Transverse colon (tissue), 4 donors: ENCODE data around the gene ZNF341.

ENCODE experiments used
- EP300 ChIP-seq: sonication (generic); formaldehyde crosslinking; IDR thresholded peaks from one replicate; pipeline ENCODE4 v1.6.1; 2017; ENCODE audit warnings: antibody characterized with exemption, low read depth
- POLR2A ChIP-seq: fragments of 450-650 bp; IDR thresholded peaks from one replicate; pipeline ENCODE4 v1.6.1; 2016; ENCODE audit warnings: antibody characterized with exemption, mild to moderate bottlenecking, moderate library complexity
- POLR2AphosphoS5 ChIP-seq, 3 donors: sonication (generic); formaldehyde crosslinking; IDR thresholded peaks; one replicate each; pipeline ENCODE4 v1.6.1; 2016; ENCODE audit warnings: antibody characterized with exemption in 3 of 3
- TF ChIP-seq, protein P1 (sequence below), 5 experiments: fragments of 200-600 bp in 3 of 5; fragments of 450-650 bp in 2 of 5; sonication (generic) in 3 of 5; IDR thresholded peaks; 1 replicate in 2 of 5; 2 replicates in 3 of 5; pipeline ENCODE4 v1.5.1; 2016 to 2017; ENCODE audit warnings: antibody characterized with exemption in 5 of 5, inconsistent platforms in 3 of 5, mild to moderate bottlenecking in 2 of 5, moderate library complexity in 1 of 5

DNA sequence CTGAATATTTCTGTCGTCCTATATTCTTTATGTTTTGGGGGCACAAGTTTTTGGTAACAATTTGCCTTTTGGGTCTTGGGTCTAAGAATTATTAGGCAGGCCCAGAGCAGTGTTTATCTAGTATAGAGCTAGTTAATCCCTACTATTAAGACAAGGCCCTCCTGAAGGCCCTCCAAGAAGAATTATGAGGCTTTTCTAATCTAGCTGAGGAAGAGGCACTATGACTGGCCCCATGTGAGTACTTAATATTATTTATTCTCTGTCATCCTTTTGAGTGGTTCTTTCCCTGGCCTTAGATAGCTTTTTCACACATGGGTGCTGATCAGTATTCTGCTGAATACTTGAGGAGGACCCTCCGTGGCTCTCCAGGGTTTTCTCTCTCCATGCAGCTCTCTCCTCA, 104.5 kb downstream of the ZNF341 start:
- no peak for TF ChIP-seq POLR2A
- TF ChIP-seq, protein P1, sequence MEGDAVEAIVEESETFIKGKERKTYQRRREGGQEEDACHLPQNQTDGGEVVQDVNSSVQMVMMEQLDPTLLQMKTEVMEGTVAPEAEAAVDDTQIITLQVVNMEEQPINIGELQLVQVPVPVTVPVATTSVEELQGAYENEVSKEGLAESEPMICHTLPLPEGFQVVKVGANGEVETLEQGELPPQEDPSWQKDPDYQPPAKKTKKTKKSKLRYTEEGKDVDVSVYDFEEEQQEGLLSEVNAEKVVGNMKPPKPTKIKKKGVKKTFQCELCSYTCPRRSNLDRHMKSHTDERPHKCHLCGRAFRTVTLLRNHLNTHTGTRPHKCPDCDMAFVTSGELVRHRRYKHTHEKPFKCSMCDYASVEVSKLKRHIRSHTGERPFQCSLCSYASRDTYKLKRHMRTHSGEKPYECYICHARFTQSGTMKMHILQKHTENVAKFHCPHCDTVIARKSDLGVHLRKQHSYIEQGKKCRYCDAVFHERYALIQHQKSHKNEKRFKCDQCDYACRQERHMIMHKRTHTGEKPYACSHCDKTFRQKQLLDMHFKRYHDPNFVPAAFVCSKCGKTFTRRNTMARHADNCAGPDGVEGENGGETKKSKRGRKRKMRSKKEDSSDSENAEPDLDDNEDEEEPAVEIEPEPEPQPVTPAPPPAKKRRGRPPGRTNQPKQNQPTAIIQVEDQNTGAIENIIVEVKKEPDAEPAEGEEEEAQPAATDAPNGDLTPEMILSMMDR (IDR thresholded peaks at IDR 0.05): no peak
- TF ChIP-seq POLR2AphosphoS5 (IDR thresholded peaks at IDR 0.05): no peak
- no peak for TF ChIP-seq EP300
